Right ventricle myocardium inferior (tissue), 1 donor: ENCODE measurements around the gene CNGA1. TPM values are rescaled to one million over a fixed set of nuclear protein-coding genes. Genes with fewer than 3 reads are reported as not detected.
"Not testable (repeated sequence)": the region's sequence is repeated elsewhere in the genome, so short reads cannot be mapped to it uniquely, and the experiment has no call there.

Source experiments
- ATAC-seq: fragments of 200-7000 bp; cut with Tn5 transposase; one replicate; pipeline ENCODE4 v1.9.1; 2020; ENCODE audit warnings: mild to moderate bottlenecking, moderate library complexity
- DNase-seq: peaks from one replicate; pipeline ENCODE4 v3.0.0; 2021; ENCODE audit errors: missing footprints
- intact Hi-C: fragments of 100-400 bp; cut with DNase I; formaldehyde crosslinking; loops from one replicate; pipeline ENCODE4 v1.11.0; 2022
- total RNA-seq: library from RNA; stranded (reverse); fragmentation: NEBNext Ultra II Directional; extraction: Animal tissue kit (Norgen Biotek cat#: 25700); gene quantifications from one replicate; pipeline ENCODE4 v1.2.1, GENCODE V29; 2021
- donor health status: DM: no; HTN: yes; CAD: no; lungs with severe emphysema.

CNGA1 gene
- total RNA-seq, 1 donor from 2014 or later: not detected

DNA sequence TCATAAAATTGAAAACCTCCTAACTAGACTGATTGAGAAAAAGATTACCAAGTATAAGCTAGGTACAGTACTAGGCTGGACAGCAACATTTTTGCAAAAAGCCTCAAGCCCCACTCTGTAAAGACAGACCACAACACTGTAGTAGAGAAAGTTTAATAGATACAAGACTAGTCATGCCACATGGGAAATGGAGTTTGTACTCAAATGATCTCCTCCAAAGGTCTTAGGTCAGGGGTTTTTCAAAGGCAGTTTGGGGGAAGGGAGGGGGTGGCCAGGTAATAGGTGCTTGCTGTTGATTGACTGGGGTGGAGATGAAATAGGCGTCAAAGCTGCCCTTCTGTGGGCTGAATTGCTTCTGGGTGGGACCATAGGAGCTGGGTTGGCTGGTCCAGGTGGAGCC lies 14.2 kb downstream of the CNGA1 start:
- DNase-seq (no peak), ATAC-seq (no peak)
- intact Hi-C loops: no loop called here

DNA sequence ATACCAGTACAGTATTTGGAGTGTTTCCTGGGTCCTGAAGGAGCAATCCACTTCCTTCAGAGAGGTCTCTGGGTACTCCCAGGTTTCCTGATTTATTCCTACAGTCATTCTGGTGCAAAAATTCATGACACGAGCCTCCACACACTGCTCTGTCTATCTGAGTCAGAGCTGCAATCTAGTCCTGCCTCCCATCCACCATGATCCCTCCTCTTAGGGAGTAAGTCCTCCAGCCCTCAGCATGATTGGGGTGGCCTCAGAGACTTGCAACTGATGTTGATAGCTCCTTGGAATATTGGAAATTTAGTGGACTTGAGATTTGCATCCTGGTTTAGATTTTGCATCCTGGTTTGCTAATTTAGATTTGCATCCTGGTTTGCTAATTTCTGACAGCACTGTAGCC lies 20.5 kb downstream of the CNGA1 start:
- intact Hi-C loops: no loop called here
- no peak for ATAC-seq
- DNase-seq: no peak

DNA sequence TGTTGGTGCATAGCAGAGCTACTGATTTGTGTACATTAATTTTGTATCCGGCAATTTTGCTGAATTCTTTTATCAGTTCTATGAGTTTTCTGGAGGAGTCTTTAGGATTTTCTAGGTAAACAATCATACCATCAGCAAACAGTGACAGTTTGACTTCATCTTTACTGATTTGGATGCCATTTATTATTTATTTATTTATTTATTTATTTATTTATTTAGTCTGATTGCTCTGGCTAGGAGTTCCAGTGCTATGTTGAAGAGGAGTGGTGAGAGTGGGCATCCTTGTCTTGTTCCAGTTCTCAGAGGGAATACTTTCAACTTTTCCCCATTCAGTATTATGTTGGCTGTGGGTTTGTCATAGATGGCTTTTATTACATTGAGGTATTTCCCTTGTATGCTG lies 24.0 kb downstream of the CNGA1 start:
- ATAC-seq, intact Hi-C loops, DNase-seq: not testable (repeated sequence)

DNA sequence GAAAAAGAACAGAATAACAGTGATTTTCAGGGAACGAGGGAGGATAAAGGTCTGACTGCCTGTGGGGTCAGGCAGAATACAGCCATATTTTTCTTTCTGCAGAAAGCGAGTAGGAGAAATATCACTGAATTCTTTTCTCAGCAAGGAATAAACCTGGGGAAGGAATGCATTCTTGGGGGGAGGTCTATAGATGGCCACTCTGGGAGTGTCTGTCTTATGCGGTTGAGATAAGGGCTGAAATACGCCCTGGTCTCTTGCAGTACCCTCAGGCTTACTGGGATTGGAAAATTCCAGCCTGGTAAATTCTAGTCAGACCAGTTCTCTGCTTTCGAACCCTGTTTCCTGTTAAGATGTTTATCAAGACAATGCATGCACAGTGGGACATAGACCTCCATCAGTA lies 26.3 kb downstream of the CNGA1 start:
- ATAC-seq: no peak
- DNase-seq: no peak
- intact Hi-C loops: no loop called here

GRCh38 chr4:47974566-47974965 lies 41.9 kb downstream of the CNGA1 start:
- DNase-seq (no peak), ATAC-seq (no peak)
- intact Hi-C loops: no loop called here

GRCh38 chr4:47972721-47973120 lies 43.8 kb downstream of the CNGA1 start:
- intact Hi-C loops: no loop called here

GRCh38 chr4:47972181-47972580 lies 44.3 kb downstream of the CNGA1 start:
- no peak for DNase-seq
- ATAC-seq: no peak
- intact Hi-C loops: no loop called here

More at GRCh38 chr4:47972721-47973120, 43.8 kb downstream of the CNGA1 start:
- DNase-seq (no peak), ATAC-seq (no peak)

GRCh38 chr4:47968847-47969246 lies 47.6 kb downstream of the CNGA1 start:
- DNase-seq: no peak
- intact Hi-C loops: no loop called here
- no peak for ATAC-seq

DNA sequence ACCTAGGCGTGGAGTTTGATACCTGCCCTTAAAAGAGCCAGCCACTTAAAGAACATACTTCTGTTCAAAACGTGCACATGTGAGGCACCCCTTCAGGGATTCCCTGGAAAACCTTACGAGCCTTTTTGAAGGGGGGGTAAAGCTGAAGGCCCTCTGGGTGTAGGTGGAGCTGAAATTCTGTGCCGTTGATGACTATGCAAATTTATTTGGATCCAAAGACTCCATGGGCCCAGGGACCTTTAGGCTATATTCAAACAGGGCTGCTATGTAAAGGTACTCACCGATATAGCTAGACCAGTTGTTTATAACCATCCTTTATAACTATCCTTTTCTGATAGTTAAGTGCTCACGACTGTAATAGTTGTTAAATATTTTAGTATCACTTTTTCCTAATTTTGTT lies 61.8 kb downstream of the CNGA1 start:
- DNase-seq: no peak
- ATAC-seq: no peak
- intact Hi-C loops: no loop called here

DNA sequence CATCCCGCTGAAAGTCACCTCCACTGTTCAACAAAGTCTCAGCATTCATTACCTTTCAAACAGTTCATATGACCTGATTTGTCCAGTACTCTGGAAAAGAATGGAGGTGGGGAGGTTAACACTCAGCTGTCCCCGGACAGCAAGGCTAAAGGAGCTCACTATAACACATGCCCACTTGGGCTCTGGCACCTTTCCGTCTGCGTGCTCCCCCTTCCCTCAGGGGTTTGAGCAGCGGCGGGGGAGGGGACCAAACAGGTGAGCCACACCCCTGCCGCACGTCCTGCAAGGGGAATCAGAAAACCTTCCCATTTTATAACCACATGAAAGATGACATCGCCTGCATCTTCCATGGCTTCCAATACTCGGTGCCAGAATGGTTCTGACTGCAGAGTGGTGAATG lies 62.2 kb downstream of the CNGA1 start:
- intact Hi-C loops: no loop called here
- ATAC-seq: no peak
- DNase-seq: no peak

DNA sequence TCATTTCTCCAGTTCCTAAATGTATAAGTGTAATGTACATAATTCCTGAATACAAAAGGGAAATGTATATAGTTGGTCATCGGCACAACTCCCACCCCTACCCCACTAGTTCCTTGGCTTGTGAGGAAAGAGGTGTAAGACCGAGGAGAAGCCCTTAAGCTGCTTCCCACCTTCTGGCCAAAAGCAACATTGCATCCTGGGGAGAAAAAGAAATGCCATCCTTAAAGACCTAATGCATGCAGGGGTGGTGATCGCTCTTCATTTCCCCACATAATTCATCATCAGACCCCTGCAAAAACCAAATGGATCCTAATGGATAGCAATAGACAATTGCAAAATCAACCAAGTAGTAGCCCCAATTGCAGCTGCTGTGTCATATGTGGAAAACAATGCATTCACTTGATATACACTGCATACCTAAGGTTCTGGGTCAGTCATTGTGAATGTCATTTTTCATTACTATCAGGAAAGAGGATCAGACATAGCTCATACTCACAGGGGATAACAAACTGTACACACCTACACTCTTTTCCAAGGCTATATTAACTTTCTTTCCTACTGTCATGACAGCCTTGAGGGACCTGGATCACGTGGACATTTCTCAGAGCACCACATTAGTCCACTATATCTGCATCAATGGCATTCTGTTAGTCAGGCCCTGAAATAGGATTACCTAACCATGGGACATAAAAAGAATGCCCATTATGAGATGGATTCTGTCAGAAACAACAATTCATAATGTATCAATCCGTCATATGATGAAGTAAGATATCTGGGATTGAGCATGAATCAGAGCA lies 70.4 kb downstream of the CNGA1 start:
- ATAC-seq: no peak
- intact Hi-C loops: no loop called here

GRCh38 chr4:47942081-47942819 lies 74.2 kb downstream of the CNGA1 start:
- intact Hi-C loops: no loop called here
- ATAC-seq (no peak), DNase-seq (no peak)

More for the DNA sequence above, 70.4 kb downstream of the CNGA1 start:
- DNase-seq: no peak

DNA sequence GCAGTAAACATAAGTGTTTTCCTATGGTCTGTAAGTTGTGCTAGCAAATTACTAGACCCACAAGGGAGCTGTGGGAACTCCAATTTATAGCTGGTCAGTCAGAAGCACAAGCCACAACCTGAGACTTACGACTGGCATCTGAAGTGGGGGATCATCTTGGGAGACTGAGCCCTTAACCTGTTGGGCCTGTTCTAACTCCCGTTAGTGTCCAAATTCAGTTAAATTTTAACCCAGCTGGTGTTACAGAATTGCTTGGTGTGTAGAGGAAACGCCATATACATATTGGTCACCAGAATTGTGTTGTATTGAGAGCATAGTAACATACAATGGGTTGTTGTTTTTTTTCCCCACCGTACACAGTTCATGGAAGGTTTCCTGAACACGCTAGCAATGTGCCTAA lies 77.0 kb downstream of the CNGA1 start:
- intact Hi-C loops: loop anchor here (10.0 kb wide), 1 partner anchor 1095 kb away; no protein-coding TSS in a partner anchor
- no peak for DNase-seq
- no peak for ATAC-seq

- ATAC-seq: no peak
- no peak for DNase-seq
- intact Hi-C loops: loop anchor here (10.0 kb wide), 1 partner anchor 1092 kb away; no protein-coding TSS in a partner anchor
Observed at GRCh38 chr4:47936336-47936735, 80.1 kb downstream of the CNGA1 start.

- ATAC-seq (no peak), DNase-seq (no peak)
- intact Hi-C loops: loop anchor here (5.0 to 10.0 kb wide), 3 partner anchors 247 to 1089 kb away; no protein-coding TSS in a partner anchor
Observed at GRCh38 chr4:47933840-47934239, 82.6 kb downstream of the CNGA1 start.

GRCh38 chr4:47930971-47931804 lies 85.3 kb downstream of the CNGA1 start:
- ATAC-seq (no peak), DNase-seq (no peak)
- intact Hi-C loops: loop anchor here (5.0 to 10.0 kb wide), 3 partner anchors 244 to 1086 kb away; no protein-coding TSS in a partner anchor

- ATAC-seq (no peak), DNase-seq (no peak)
- intact Hi-C loops: loop anchor here (5.0 to 10.0 kb wide), 3 partner anchors 242 to 1085 kb away; no protein-coding TSS in a partner anchor
Observed at GRCh38 chr4:47929682-47930201, 86.7 kb downstream of the CNGA1 start.

DNA sequence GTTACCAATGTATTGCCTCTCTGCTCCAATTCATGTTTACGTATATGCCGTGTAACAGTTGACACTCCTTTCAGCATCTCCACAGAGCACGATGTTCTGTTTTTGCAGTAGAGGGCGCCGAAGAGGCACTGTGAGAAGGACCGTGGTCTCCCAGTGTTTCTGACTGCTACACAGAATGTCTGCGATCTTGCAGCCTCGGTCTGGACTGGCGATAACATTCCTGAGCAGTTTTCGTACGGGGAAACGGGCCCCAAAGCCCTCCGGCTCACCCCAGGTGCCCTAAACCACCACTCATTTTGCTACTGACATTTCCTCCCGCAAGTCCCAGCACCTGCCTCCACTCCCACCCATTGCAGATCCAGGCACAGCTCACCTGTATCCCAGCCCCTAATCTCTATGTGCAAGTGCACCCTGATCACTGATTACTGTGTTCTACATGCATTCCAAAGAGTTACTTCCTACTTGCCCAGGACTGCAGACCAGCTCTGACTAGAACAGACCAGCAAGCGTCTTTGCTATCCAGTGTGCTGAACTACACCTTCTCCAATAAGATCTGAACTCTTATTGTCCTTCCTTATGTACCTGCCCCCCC lies 89.7 kb downstream of the CNGA1 start:
- ATAC-seq (peak; percentile 64), DNase-seq (peak; percentile 47)
- intact Hi-C loops: loop anchor here (2.0 kb wide), 1 partner anchor 160 kb away; no protein-coding TSS in a partner anchor
